Bronchial epithelial cell (primary cell): ENCODE data around the gene PLCL1. TPM values are rescaled to one million over a fixed set of nuclear protein-coding genes. Genes with fewer than 3 reads are reported as not detected.

Experiments
- DNase-seq: peaks from one replicate; pipeline ENCODE4 v3.0.0-alpha.2; 2010; ENCODE audit warnings: low read depth
- FAIRE-seq: peaks from 2 replicates; lab custom pipeline; 2011; peaks lifted over from hg19 to GRCh38; lab: Jason Lieb, UNC
- H3K27me3 ChIP-seq: 2 replicates; pipeline ENCODE4 v1.5.1; 2011; ENCODE audit warnings: low read length; ENCODE audit not compliant: control insufficient read depth, insufficient read depth
- H3K36me3 ChIP-seq: 2 replicates; pipeline ENCODE4 v1.5.1; 2011; ENCODE audit warnings: low read length; ENCODE audit not compliant: control insufficient read depth, insufficient read depth
- H3K4me3 ChIP-seq: 2 replicates; pipeline ENCODE4 v1.5.1; 2011; ENCODE audit warnings: mild to moderate bottlenecking, low read depth, low read length, control low read depth
- total RNA-seq: library from RNA; depleted of rRNA; stranded (reverse); fragments of >200 nt; gene quantifications from 2 replicates; pipeline ENCODE4 v1.2.1, GENCODE V29; 2014
- TF ChIP-seq, protein P1 (sequence below): IDR thresholded peaks from 2 replicates; pipeline ENCODE4 v1.5.1; 2011; ENCODE audit warnings: mild to moderate bottlenecking, moderate library complexity, low read length, control low read depth, inconsistent platforms; ENCODE audit not compliant: insufficient read depth, severe bottlenecking

Gene PLCL1
- total RNA-seq, 1 donor from 2014 or later: not detected

DNA sequence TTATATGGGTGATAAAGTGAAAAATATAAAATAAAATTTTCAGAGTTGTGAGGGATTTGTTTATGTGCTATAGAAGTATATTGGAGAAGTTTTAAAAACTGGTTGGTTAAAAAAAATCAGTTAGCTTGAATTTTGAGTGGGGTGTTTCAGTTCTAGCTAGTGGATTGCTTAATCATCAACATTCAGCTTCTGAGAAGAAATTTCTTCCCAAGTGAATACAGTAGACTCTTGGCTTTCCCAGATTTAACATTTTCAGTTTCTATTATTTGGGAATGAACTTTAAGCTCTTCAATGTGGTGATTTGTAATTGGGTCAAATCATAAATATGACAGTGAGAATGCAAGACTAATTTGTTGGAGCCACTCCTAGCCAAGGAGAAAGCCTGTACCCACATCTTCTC lies 120.8 kb downstream of the PLCL1 start:
- Histone ChIP-seq H3K36me3 (no peaks in the 10 kb centered on the region), H3K27me3 (no peaks in the 10 kb centered on the region), H3K4me3 (no peak overlapping the region)
- no peak for DNase-seq
- TF ChIP-seq, protein P1, sequence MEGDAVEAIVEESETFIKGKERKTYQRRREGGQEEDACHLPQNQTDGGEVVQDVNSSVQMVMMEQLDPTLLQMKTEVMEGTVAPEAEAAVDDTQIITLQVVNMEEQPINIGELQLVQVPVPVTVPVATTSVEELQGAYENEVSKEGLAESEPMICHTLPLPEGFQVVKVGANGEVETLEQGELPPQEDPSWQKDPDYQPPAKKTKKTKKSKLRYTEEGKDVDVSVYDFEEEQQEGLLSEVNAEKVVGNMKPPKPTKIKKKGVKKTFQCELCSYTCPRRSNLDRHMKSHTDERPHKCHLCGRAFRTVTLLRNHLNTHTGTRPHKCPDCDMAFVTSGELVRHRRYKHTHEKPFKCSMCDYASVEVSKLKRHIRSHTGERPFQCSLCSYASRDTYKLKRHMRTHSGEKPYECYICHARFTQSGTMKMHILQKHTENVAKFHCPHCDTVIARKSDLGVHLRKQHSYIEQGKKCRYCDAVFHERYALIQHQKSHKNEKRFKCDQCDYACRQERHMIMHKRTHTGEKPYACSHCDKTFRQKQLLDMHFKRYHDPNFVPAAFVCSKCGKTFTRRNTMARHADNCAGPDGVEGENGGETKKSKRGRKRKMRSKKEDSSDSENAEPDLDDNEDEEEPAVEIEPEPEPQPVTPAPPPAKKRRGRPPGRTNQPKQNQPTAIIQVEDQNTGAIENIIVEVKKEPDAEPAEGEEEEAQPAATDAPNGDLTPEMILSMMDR: no peak
- no peak for FAIRE-seq

DNA sequence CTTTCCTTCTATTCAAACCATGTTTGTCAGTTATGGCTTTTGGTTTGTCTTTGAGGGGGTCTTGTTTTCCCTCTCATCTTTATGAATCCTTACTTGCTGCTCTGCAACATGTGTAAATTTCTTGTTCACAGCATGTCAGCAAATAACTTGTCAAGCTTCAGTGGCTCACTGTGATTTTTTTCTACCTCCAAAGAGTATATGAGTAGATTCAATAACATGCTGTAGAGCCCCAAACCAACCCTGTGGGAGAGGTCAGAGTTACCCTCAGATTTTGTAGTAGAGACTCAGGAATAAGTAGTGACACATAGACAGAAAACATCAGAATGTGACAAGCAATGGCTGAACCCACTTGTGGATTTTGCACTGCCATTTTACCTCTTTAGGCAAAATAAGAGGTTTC lies 121.6 kb downstream of the PLCL1 start:
- H3K27me3 ChIP-seq: no peaks in the 10 kb centered on the region
- no peaks in the 10 kb centered on the region for H3K36me3 ChIP-seq
- FAIRE-seq: no peak
- H3K4me3 ChIP-seq: no peak overlapping the region
- DNase-seq: no peak
- TF ChIP-seq, protein P1: no peak

DNA sequence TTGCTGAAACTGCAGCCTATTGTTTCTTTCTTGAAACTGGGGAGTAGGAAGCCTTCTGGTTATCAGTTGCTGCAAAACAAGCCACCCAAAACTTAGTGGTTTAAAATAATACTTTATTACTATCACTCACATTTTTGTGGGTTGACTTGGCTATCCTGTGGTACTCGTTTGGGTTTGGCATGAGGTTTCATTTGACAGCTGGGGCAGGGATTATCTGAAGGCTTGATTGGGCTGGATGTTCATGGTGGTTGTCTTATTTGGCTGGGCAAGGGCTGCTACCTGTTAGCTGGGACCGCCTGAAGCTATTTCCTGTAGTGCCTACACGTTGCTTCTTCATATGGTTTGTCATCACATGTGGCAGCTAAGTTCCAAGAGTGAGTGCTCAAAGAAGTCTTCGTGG lies 122.3 kb downstream of the PLCL1 start:
- H3K4me3 ChIP-seq: no peak overlapping the region
- DNase-seq (no peak), FAIRE-seq (no peak)
- TF ChIP-seq, protein P1: no peak
- H3K27me3 ChIP-seq: no peaks in the 10 kb centered on the region
- no peaks in the 10 kb centered on the region for H3K36me3 ChIP-seq

DNA sequence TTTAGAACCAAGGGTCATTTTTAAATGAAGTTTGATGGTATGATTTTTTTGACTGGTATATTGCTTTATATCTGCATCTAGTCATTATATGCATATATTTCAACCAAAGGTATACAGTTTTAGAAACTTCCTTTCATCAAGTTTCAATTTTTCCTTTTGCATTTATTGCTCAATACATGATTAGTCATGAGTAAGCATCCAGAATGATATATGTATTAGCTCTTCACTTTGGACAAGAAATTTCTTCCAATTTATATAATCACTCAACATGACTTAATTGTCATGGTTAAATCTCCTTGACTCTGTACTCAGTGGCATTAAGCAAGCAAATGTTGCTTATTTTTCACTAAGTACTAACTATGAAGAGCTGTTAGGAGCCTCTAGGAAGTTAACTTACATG lies 123.6 kb downstream of the PLCL1 start:
- Histone ChIP-seq H3K36me3 (no peaks in the 10 kb centered on the region), H3K4me3 (no peak overlapping the region), H3K27me3 (no peaks in the 10 kb centered on the region)
- TF ChIP-seq, protein P1: no peak
- DNase-seq (peak; percentile 39), FAIRE-seq (no peak)

DNA sequence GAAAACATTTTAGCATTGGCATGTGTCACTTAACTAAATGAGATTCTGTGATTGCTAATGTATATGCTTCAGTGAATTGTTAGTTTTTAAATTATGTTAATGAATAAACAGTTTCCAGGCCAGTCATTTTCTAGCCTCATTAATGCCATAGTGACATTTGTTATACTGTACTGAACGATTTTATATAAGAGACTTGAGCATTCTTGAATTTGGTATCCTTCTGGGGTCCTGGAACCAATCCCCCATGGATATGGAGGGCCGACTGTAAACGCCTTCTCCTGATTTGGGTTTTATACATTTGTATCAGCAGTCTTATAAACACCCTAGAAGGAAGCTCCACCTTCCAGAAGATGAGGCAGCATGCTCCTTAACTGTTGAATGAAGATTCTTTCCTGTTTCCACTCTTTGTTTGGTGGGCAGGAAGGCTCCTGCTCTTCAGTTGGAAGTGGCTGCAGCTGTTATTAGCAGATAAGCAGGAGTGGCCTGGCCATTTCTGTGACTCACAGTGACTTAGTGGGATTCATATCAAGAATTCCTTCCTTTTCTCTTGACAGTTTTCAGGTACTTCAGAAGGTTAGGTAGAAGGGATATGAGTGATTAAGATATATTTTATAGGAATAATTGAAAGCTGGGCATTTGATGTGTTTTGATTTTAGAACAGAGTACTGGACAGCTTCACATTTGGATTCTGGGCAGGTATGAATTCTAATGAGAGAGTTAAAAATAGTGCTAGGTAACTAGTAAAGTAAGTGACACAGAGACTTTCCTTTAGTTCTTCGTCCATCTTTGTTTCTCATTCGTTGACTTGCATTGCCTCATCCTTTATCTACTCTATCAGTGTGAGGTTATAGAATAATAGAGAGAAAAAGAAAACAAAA lies 124.9 kb downstream of the PLCL1 start:
- Histone ChIP-seq H3K36me3 (no peaks in the 10 kb centered on the region), H3K4me3 (no peak overlapping the region), H3K27me3 (no peaks in the 10 kb centered on the region)
- DNase-seq (no peak), FAIRE-seq (no peak)
- TF ChIP-seq, protein P1: no peak

DNA sequence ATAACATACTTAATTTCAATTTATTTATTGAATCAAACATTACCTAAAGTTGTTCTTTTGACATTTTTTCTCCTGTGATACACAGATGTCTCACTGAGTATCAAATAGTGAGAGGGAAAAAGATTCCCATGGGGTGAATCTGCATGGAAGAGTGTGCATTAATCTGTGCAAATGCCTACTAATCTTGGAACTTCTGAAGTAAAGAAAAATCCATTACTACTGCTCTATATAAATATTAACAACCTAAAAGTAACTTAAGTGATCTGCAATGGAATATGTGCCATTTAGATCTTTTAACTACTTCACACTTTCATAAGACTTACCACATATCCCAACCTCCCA lies 125.5 kb downstream of the PLCL1 start:
- H3K27me3 ChIP-seq: no peaks in the 10 kb centered on the region
- no peak overlapping the region for H3K4me3 ChIP-seq
- DNase-seq: no peak
- no peak for FAIRE-seq
- H3K36me3 ChIP-seq: no peaks in the 10 kb centered on the region
- TF ChIP-seq, protein P1: no peak
